PFSK-1 (cell line): ENCODE results near the gene STAMBPL1.

Experiments used
- FOXP2 ChIP-seq: optimal IDR thresholded peaks from 2 replicates; pipeline ENCODE3; 2011; ENCODE audit warnings: borderline replicate concordance, control low read depth, inconsistent platforms; ENCODE audit not compliant: insufficient read depth; ENCODE audit errors: extremely low read length, extremely low read depth
- POLR2AphosphoS5 ChIP-seq: IDR thresholded peaks from 2 replicates; pipeline ENCODE4 v1.6.1; 2012; ENCODE audit warnings: low read depth, mild to moderate bottlenecking, control low read depth, low read length, moderate library complexity
- REST ChIP-seq, 2 experiments: IDR thresholded peaks; 2 replicates each; pipeline versions ENCODE4 v1.6.1 to v1.8.0; 2011 to 2012; ENCODE audit warnings: low read depth in 2 of 2, low read length in 2 of 2, control low read depth in 1 of 2, inconsistent platforms in 1 of 2, mild to moderate bottlenecking in 1 of 2, moderate library complexity in 1 of 2; ENCODE audit not compliant: insufficient read depth in 1 of 2
- SIN3A ChIP-seq: IDR thresholded peaks from 2 replicates; pipeline ENCODE4 v1.6.1; 2012; ENCODE audit warnings: mild to moderate bottlenecking, low read length, moderate library complexity, borderline replicate concordance; ENCODE audit not compliant: insufficient read depth
- TAF1 ChIP-seq: IDR thresholded peaks from 2 replicates; pipeline ENCODE4 v1.6.1; 2012; ENCODE audit warnings: low read length, control low read depth, borderline replicate concordance; ENCODE audit not compliant: insufficient read depth

The STAMBPL1 gene

GRCh38 chr10:88901984-88902789, 22.1 kb downstream of the STAMBPL1 start:
- no peak for TF ChIP-seq FOXP2
- TF ChIP-seq REST (IDR thresholded peaks at IDR 0.05; ENCODE audit: insufficient read depth in 1 of 2, low read depth in 2 of 2, low read length in 2 of 2), result no peak
- no peak for TF ChIP-seq POLR2AphosphoS5
- no peak for TF ChIP-seq SIN3A
- TF ChIP-seq TAF1, result no peak

- TF ChIP-seq FOXP2, result no peak
- no peak for TF ChIP-seq POLR2AphosphoS5
- TF ChIP-seq SIN3A, result no peak
- no peak for TF ChIP-seq TAF1
- no peak for TF ChIP-seq REST (IDR thresholded peaks at IDR 0.05; ENCODE audit: insufficient read depth in 1 of 2, low read depth in 2 of 2, low read length in 2 of 2)
These were observed 23.7 kb downstream of the STAMBPL1 start for GRCh38 chr10:88903715-88904114.

- TF ChIP-seq TAF1, result no peak
- TF ChIP-seq SIN3A, result no peak
- no peak for TF ChIP-seq POLR2AphosphoS5
- TF ChIP-seq FOXP2, result no peak
- TF ChIP-seq REST (IDR thresholded peaks at IDR 0.05; ENCODE audit: insufficient read depth in 1 of 2, low read depth in 2 of 2, low read length in 2 of 2), result no peak
These were observed 26.9 kb downstream of the STAMBPL1 start for GRCh38 chr10:88906921-88907320.

GRCh38 chr10:88908194-88908593, 28.1 kb downstream of the STAMBPL1 start:
- TF ChIP-seq REST (IDR thresholded peaks at IDR 0.05; ENCODE audit: insufficient read depth in 1 of 2, low read depth in 2 of 2, low read length in 2 of 2) (no peak), FOXP2 (no peak), POLR2AphosphoS5 (no peak), TAF1 (no peak)

GRCh38 chr10:88911116-88911515, 31.1 kb downstream of the STAMBPL1 start:
- TF ChIP-seq FOXP2 (no peak), POLR2AphosphoS5 (no peak), TAF1 (no peak), SIN3A (no peak), REST (IDR thresholded peaks at IDR 0.05; ENCODE audit: insufficient read depth in 1 of 2, low read depth in 2 of 2, low read length in 2 of 2) (no peak)
